Anterior cingulate cortex (tissue), 58 donors: ENCODE results near the gene FBLN2.
A peak's percentile ranks its signal among the peaks of the same experiment; 100 is the strongest.
"Not testable (repeated sequence)": the region's sequence is repeated elsewhere in the genome, so short reads cannot be mapped to it uniquely, and the experiment has no call there.

Experiments used
- DNase-seq, 58 donors: peaks; one replicate each; lab custom pipeline; 2025; lab: John Stamatoyannopoulos, UW

FBLN2 gene

DNA sequence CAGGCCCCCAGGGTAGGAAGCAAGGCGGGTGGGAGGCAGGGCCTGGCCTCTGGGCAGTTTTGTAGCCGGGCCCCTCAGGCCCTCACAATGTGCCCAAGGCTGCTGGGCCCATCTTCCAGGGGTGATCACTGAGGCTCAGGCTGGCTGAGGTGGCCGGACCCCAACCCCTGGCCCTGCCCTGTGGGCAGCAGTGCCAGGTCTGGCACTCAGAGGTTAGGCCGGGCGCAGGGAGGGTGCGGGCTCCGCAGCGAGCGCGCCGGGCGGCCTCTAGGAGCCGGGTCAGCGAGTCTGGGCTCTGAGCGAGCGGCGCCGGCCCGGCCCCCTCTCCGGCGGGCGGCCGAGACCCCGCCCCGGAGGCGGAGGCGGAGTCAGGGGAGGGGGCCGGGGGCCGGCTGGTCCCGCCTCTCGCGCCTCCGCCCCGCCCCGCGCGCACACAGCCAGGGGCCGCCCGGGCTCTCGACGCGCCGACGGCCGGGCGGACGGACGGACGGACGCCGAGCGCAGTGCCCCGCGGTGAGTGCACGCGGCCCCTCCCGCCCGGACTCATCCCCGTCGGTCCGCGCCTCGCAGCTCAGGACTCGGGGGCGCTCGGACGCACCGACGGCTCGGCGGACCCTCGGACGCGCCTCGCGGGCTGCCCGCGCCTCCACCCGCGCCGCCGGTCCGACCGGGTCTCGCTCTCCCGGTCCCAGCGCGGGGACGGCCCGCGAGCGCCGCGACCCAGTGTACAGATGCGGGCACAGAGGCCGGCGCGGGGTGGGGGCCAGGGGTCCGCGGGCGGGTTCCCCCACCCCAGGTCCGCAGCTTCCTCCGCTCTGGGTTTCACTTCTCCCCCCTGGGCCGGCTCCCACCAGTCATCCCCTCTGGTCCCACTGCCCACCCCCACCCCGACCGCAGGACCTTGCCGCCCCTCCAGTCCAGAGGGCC lies at the start of gene FBLN2:
TSS of gene FBLN2 (plus strand) at position 430 of the 927 bp plus-strand sequence. CDS start 21,231 bp downstream, outside the sequence.
- no peak for DNase-seq

DNA sequence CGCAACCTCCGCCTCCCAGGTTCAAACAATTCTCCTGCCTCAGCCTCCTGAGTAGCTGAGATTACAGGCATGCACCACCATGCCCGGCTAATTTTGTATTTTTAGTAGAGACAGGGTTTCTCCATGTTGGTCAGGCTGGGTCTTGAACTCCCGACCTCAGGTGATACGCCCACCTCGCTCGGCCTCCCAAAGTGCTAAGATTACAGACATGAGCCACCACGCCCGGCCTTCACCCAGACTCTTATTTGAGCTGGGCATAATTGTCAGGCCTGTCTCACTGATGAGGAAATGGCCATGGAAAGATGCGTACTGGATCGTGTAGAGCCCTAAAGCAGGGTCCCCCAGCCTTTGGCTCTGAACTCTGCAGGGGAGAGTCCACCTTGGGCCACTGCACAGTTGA lies 49.7 kb upstream of the FBLN2 start:
- not testable (repeated sequence) for DNase-seq

DNA sequence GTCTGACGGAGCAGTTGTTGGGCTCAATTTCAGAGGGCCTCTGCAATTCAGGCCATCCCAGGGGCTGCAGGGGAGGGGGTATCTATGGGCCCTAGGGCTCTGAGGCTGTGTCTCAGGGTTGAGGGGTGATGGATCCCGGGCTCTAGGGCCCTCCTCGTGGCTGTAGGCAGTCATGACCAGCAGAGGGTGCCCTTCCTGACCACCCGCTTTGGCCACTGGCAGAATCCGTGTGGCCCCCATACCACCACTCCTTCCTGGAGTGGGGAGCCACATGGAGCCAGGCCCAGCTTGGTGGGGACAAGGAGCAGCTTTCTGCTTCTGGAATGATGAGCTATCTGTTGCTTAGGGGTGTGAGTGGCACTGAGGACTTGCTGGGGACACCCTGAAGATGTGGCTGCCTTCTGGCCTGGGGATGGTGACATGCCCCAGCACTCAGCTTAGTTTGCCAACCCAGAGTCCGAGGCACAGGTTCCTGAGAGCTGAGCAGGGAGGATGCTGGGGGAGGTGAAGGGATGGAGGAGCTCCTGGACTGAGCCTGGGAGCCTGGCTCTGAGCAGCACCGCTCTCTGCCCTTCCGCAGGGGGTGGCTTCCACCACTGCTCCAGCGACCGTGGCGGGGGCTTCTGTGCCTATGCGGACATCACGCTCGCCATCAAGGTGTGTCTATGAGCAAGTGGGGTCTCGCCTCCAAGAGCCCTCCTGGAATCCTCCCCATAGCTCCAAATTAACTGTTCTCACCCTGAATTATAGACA lies 48.6 kb upstream of the FBLN2 start:
- DNase-seq, result peak in 1 of 58 donors; percentile 20

DNA sequence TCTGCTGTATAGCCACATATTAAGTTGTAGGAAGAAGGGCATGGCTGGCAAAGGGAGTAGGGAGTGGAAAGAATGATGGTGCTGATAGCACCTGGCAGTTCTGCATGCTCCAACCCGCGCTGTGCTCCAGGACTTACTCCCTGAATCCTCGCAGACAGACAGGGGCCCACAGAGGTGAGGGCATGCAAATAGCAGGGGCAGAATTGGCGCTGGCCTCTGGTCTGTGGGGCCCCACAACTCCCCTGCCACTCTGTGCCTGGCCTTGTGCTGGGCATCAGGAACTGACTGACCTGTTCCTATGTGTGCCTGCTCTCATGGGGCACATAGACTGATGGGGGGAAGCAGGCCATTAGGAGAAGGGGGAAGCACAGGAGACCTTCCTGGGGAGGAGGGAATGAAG lies 47.9 kb upstream of the FBLN2 start:
- no peak for DNase-seq

DNA sequence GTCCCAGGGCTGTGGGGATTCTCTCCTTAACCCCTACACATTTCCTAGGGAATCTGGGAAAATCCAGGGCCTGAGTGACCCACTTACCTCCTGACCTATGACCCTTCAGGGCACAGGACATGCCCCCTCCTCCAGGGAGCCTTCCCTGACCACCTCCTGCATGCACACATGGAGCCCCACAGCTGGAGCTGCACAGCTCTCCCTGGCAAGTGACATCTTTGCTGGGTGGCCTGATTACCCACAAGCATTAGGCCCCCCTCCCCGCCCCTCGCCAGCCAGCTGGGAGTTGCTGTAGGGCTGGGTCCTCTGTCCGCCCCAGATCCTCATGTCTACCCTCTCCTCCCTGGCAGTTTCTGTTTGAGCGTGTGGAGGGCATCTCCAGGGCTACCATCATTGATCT lies 47.4 kb upstream of the FBLN2 start:
- DNase-seq, result no peak

DNA sequence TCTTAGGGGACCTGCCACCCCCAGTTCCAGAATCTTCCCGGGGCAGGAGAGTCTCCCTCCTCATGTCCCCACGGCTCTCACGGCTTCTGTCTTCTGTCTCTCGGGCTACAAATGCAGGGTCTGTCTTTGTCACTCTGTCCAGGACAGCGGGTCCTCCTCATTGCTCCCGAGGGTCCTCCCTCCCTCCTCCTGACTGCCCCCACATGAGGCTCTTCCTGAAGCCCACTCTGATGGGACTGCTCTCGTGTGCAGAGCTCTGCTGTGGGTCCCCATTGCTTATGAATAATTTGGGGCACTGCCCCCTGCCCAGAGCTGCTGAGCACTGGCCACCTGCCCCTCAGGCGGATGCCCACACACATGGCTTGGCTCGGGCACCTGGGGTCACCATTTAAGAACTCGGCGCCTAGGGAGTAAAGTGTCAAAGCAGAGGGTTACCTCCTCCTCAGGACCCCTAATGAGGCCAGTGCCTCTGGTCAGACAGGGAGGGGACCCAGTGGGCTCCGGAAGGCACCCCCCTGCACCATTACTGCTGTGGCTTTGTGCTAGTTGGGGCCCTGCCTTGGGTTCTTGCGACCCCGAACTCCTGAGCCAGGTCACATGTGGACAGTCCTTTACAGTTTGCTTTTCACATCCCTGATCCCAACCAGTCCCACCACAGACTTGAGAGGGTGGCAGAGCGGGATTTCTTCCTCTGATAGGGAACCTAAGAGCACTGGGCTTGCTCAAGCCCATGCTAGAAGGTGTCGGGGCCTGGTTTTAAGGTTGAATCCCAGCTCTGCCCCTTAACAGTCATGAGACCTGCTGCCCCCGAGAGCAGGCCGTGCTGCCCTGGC lies 46.8 kb upstream of the FBLN2 start:
- DNase-seq, result no peak

DNA sequence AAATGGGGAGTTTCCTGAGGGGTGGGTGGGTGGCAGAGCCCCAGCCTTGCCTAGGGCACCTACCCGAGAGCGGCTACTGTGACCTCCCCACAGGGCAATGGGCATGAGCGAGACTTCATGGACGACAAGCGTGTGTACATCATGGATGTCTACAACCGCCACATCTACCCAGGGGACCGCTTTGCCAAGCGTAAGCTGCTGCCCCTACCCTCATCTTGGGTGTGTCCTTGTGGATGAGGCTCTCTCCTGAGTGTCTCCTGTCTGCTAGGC lies 46.2 kb upstream of the FBLN2 start:
- no peak for DNase-seq

DNA sequence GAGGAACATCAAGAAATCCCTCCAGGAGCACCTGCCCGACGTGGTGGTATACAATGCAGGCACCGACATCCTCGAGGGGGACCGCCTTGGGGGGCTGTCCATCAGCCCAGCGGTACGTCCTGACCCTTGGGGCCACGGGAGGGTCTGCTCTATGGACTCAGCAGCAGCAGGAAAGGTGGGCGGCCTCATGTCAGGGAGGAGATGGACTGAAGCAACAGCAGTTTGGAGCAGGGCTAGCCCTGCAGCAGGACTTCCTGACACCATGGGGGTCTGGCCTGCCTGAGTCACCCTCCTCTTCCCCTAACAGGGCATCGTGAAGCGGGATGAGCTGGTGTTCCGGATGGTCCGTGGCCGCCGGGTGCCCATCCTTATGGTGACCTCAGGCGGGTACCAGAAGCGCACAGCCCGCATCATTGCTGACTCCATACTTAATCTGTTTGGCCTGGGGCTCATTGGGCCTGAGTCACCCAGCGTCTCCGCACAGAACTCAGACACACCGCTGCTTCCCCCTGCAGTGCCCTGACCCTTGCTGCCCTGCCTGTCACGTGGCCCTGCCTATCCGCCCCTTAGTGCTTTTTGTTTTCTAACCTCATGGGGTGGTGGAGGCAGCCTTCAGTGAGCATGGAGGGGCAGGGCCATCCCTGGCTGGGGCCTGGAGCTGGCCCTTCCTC lies 44.6 kb upstream of the FBLN2 start:
- DNase-seq, result no peak

DNA sequence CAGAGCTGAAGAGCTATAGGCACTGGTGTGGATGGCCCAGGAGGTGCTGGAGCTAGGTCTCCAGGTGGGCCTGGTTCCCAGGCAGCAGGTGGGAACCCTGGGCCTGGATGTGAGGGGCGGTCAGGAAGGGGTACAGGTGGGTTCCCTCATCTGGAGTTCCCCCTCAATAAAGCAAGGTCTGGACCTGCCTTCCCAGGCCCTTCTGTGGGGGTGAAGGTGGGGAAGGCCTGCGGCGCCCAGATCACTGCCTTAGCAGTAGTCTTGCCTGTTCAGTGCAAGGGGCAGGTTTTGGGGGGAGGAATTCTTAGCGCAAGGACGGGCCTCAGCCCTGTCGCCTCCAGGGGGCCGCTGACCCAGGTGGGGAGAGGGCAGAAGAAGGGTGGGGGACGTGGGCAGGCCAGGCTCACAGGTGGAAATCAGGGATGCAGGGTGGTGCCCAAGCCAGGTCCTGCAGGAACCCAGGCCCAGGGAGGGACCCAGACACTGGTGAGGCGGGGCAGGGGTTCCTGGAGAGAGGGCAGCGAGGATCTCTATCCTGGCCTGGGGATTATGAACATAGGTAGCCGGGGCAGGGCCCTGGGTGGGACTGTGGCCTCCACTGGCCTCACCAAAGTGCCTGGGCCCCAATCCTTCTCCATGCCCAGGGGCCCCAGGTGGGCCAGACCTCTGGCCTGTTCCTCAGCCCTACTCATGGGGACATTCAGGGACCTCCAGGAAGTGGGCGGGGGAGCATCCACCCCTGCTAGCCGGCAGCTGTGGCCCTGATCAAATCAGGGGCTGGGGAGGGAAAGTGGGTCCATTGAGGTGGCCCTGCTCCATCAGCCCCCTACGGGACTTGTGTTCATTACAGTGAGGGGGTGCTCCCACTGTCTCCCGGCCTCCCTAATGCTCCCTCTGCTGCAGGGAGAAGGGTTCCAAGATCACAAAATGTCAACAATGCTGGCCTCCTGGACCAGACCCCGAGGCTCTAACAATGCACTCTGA lies 43.5 kb upstream of the FBLN2 start:
- no peak for DNase-seq

DNA sequence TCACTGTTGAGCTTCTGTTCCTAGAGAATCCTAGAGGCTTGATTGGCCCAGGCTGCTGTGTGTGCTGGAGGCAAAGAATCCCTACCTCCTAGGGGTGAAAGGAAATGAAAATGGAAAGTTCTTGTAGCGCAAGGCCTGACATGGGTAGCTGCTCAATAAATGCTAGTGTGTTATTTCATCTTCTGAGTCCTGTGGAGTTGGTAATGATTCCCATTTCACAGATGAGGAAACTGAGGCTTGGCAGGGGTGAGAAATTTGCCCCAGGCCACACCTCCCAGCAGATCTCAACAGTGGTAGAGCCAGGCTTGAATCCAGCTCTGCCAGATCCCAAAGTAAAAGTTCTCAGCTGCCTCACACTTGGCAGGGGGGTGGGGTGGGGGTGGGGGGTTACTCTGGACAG lies 42.7 kb upstream of the FBLN2 start:
- no peak for DNase-seq

DNA sequence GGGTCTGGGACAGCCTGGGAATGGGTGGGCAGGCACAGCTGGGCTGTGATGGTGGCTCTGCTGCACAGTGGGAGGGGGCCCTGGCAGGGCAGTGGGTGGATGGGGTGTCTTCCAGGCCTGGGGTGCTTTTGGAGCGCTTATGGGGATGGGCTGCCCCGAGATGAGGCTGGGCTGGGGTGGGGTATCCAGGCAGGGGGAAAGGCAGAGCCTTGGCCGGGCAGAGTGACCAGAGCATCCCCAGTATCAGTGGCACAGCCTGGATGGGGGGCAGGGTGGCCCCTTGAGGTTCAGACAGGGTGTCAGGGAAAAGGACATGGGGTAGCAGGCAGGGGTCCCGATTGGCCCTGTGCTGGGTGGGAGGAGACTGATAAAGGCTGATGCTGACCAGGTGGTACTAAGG lies 42.2 kb upstream of the FBLN2 start:
- DNase-seq, result no peak

DNA sequence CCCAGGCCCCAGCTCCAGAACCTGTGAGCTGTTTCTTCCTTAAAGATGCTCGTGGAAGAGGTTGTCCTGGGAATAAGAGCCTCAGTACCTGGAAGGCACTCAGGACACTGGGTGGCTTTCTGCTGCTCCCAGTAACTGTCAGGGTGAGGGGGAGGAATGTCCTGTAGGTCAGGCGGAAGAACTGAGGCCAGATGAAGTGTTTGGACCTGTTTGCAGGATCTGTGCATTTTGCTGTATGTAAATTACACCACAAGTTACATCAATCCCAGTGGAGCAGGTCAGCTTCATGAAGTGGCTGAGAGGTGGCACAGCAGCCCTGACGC lies 41.7 kb upstream of the FBLN2 start:
- DNase-seq, result no peak

DNA sequence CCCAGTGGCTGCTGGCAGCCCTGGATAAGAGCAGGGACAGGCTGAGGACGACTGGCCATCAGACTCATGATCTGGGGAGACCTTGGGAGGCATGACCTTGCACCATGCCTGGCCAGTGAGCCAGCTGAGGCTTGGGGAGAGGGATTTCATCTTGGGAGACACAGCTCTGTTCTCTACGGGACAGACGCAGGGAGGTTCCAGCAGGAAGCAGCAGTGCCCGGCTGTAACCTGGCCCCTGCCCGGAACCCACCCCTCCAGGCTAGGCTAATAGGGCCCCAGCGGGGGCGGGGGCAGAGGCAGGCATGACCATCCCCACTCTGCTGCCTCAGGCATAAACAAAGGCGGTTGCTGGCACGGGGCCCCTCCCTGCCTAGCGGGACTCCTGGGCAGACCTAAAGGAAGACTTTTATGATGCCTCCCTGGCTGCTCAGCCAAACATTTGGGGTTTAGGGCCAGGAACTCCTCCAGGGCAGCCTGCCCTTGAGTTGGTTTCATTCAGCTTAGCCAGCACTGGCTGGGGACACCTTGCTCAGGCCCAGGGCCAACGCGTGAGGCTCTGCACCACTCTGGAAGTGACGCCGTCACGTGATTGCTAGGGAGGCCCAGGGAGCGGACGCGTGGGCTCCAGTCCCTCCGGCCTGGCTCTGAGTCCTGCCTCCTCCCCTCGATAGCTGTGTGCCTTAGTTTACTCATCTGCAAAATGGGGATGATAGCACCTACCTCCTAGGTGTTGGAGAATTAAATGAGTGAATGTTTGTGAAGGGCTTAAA lies 41.2 kb upstream of the FBLN2 start:
- peak in 44 of 58 donors; percentile 16 to 86 (median 50) for DNase-seq

DNA sequence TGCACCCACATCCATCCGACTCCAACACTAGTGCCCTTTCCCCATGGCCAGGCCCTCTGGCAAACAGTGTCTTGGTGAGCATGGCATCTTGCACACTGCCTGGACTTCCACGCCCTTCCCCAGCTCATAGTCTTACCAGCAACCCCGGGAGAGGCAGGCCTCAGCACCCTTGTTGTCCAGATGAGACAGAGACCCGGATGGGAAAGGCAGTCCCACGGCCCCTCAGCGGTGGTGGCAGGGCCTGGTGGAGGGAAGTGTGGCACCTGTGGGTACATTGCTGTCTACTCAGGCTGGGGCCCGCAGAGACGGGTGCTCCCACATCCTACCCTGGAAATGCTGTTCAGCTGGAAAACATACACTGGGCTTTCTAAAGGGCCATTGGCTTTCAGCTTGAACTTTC lies 40.4 kb upstream of the FBLN2 start:
- DNase-seq, result no peak

DNA sequence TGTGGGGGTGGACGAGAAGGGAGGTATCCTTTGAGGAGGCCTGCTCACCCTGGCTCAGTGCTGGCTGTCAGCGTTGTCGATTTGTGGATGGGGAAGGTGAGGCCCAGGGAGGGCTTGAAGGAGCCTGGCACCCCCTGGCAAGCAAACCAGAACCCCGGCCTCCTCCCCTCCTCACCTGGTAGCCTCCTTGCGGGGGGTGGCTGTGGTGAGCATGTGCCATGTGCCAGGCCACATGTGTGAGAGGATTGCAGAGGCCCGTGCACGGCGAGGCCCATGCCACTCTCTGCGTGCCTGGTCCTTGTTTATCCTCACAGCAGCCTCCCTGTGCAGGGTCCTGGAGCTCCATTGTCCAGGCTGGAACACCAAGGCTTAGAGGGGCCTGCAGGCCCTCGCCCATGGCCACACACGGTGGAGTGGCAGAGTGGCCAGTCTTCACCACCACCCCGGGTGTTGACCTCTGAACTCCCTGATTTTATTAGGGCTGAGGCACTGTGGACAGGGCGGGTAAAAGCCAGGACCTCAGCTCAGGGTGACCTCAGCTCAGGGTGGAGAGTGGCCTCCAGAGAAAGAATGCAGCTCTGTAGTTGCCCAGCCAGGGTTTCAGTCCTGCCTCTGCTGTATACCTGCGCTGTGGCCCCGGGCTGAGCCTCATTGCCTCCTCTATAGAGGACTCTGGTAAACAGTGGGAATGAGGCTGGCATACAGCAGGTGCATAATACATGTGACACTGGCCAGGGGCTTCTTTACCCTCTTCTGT lies 39.7 kb upstream of the FBLN2 start:
- no peak for DNase-seq

DNA sequence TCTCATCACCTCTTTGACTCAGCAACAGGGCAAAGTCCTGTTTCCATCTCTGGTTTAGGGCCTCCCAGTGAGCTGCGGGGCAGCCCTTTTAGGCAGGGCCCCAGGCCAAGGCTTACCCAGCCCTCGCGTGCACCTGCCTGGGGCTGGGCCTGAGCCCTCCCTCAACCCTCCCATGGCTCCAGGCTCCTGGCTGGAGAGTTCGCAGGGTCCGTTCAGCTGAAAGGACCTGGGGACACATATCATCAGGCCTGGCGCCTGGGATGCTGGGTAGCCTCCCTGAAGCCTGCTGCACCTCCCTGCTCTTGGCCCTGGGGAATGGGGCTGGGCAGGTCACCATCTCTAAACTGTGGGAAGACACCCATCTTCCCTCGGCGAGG lies 39.1 kb upstream of the FBLN2 start:
- DNase-seq, result no peak

DNA sequence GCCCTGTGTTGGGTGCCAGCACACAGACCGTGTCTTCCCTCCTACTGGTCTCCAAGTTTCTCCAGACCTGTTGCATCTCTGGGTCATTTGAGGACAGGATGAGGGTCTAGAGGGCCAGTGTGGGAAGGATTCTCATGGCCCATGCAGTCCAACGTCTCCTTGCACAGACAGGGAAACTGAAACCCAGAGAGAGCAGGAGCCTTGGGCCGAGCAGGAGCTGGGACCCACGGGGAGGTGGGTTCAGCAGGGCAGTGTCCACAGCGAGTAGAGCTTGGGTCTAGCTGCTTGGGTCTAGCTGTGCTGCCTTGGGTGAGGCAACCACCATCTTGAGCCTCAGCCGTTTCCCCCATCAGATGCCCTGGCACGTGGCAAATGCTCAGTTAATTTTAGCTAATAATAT lies 36.5 kb upstream of the FBLN2 start:
- no peak for DNase-seq
